Vagina (tissue), 2 donors: Measurements from ENCODE around the gene NTM. TPM values are rescaled to one million over a fixed set of nuclear protein-coding genes. Genes with fewer than 3 reads are reported as not detected.

Source experiments
- DNase-seq, 2 donors: peaks; one replicate each; pipeline ENCODE4 v3.0.0-alpha.2; 2017; ENCODE audit errors: extremely low spot score in 2 of 2
- H3K27ac ChIP-seq: fragments of 200-600 bp; sonication (generic); one replicate; pipeline ENCODE4 v1.5.1; 2019
- H3K27me3 ChIP-seq: fragments of 200-600 bp; sonication (generic); one replicate; pipeline ENCODE4 v1.5.1; 2019
- H3K36me3 ChIP-seq, 2 donors: fragments of 200-600 bp; sonication (generic); one replicate each; pipeline ENCODE4 v1.5.1; 2017 to 2019
- H3K4me1 ChIP-seq: fragments of 200-600 bp; sonication (generic); one replicate; pipeline ENCODE4 v1.5.1; 2019
- H3K4me3 ChIP-seq, 2 donors: fragments of 200-600 bp; sonication (generic); 1 replicate in 1 of 2; 2 replicates in 1 of 2; pipeline ENCODE4 v1.5.1; 2016 to 2019
- H3K9me3 ChIP-seq: fragments of 200-600 bp; sonication (generic); one replicate; pipeline ENCODE4 v1.5.1; 2019
- POLR2A ChIP-seq, 2 donors: fragments of 450-650 bp; IDR thresholded peaks; one replicate each; pipeline ENCODE4 v1.6.1; 2017; ENCODE audit warnings: antibody characterized with exemption in 2 of 2, mild to moderate bottlenecking in 2 of 2, moderate library complexity in 2 of 2
- POLR2AphosphoS5 ChIP-seq, 2 donors: sonication (generic); formaldehyde crosslinking; IDR thresholded peaks; one replicate each; pipeline ENCODE4 v1.9.0; 2017; ENCODE audit warnings: antibody characterized with exemption in 2 of 2, mild to moderate bottlenecking in 2 of 2, low read depth in 1 of 2; ENCODE audit not compliant: insufficient read depth in 1 of 2
- intact Hi-C: fragments of 100-400 bp; cut with DNase I; formaldehyde crosslinking; loops from one replicate; pipeline ENCODE4 v1.15.1; 2023
- total RNA-seq: library from RNA; depleted of rRNA; stranded (reverse); fragments of >200 nt; gene quantifications from one replicate; pipeline ENCODE4 v1.2.3, GENCODE V29; 2016
- TF ChIP-seq, protein P1 (sequence below), 3 experiments: fragments of 450-650 bp in 2 of 3; fragments of 200-600 bp in 1 of 3; sonication (generic) in 1 of 3; IDR thresholded peaks; one replicate each; pipeline ENCODE4 v1.5.1; 2017 to 2019; ENCODE audit warnings: antibody characterized with exemption in 3 of 3, mild to moderate bottlenecking in 2 of 3, moderate library complexity in 2 of 3

Gene NTM
- total RNA-seq, 1 donor from 2014 or later: 4.2 TPM

DNA sequence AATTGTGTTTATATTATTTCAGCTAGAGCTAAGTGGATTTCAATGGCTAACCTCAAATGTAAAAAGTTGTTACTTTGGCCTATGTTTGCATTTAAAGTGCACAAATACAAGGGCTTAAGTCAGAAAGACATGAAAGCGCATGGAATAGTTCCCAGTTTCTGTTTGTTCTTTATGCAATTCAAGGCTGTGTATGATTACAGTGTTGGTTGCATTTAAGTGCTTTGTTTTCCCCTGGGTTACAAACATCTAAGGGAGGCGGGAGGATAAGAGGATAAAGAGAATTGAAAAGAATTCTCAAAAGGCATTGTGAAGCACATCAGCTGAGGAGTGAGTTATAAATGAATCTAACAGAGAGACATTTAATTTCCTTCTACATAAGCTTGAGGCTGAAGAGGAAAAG, 453.4 kb downstream of the NTM start:
- Histone ChIP-seq H3K27ac (no peak overlapping the region), H3K9me3 (no peaks in the 10 kb centered on the region), H3K36me3 (no peaks in the 10 kb centered on the region), H3K4me3 (no peak overlapping the region), H3K27me3 (no peaks in the 10 kb centered on the region), H3K4me1 (no peaks in the 10 kb centered on the region)
- TF ChIP-seq, protein P1, sequence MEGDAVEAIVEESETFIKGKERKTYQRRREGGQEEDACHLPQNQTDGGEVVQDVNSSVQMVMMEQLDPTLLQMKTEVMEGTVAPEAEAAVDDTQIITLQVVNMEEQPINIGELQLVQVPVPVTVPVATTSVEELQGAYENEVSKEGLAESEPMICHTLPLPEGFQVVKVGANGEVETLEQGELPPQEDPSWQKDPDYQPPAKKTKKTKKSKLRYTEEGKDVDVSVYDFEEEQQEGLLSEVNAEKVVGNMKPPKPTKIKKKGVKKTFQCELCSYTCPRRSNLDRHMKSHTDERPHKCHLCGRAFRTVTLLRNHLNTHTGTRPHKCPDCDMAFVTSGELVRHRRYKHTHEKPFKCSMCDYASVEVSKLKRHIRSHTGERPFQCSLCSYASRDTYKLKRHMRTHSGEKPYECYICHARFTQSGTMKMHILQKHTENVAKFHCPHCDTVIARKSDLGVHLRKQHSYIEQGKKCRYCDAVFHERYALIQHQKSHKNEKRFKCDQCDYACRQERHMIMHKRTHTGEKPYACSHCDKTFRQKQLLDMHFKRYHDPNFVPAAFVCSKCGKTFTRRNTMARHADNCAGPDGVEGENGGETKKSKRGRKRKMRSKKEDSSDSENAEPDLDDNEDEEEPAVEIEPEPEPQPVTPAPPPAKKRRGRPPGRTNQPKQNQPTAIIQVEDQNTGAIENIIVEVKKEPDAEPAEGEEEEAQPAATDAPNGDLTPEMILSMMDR (IDR thresholded peaks at IDR 0.05): no peak
- TF ChIP-seq POLR2A (IDR thresholded peaks at IDR 0.05) (no peak), POLR2AphosphoS5 (IDR thresholded peaks at IDR 0.05; ENCODE audit: insufficient read depth in 1 of 2, low read depth in 1 of 2) (no peak)
- intact Hi-C loops: no loop called here
- no peak for DNase-seq

DNA sequence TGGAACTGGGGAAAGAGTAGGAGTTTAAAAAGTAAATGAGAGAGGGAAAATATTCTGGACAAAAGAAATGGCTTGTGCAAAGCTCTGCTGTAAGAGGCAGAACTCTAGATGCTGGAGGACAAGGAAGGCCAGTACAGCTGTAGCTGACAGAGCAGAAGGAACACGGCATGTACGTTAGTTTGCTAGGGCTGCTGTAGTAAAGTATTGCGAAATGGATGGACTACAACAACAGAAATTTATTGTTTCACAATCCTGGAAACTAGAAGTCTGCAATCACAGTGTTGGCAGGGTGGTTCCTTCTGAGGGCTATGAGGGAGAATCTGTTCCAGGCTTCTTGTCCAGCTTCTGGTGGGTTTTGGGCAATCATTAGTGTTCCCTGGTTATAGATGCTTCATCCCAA, 454.4 kb downstream of the NTM start:
- DNase-seq: no peak
- H3K27me3 ChIP-seq: no peaks in the 10 kb centered on the region
- no peaks in the 10 kb centered on the region for H3K4me1 ChIP-seq
- intact Hi-C loops: no loop called here
- no peak overlapping the region for H3K27ac ChIP-seq
- no peaks in the 10 kb centered on the region for H3K36me3 ChIP-seq
- H3K4me3 ChIP-seq: no peak overlapping the region
- TF ChIP-seq POLR2AphosphoS5 (IDR thresholded peaks at IDR 0.05; ENCODE audit: insufficient read depth in 1 of 2, low read depth in 1 of 2) (no peak), POLR2A (IDR thresholded peaks at IDR 0.05) (no peak)
- TF ChIP-seq, protein P1 (IDR thresholded peaks at IDR 0.05): no peak
- H3K9me3 ChIP-seq: no peaks in the 10 kb centered on the region

DNA sequence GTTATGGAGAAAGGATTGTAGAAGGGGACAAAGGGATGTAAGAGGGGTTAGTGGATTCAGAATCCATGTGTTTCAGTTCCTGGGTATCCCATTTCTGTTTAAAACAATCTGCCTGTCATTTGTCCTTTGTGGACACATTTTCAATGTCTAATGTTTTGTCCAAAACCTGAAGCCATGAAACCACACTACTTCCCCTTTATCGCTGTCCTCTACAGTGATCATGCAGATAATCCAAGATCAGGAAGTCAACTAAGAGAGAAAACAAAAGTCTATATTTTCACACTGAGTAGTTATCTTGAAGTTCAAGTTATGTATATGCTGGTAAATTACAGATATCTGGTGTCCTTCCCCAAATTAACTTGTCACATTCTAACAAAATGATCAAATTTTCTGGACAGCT, 457.0 kb downstream of the NTM start:
- no peak for DNase-seq
- Histone ChIP-seq H3K4me3 (no peak overlapping the region), H3K27me3 (no peaks in the 10 kb centered on the region), H3K9me3 (no peaks in the 10 kb centered on the region), H3K36me3 (no peaks in the 10 kb centered on the region), H3K4me1 (no peaks in the 10 kb centered on the region), H3K27ac (no peak overlapping the region)
- TF ChIP-seq, protein P1 (IDR thresholded peaks at IDR 0.05): no peak
- TF ChIP-seq POLR2AphosphoS5 (IDR thresholded peaks at IDR 0.05; ENCODE audit: insufficient read depth in 1 of 2, low read depth in 1 of 2): no peak
- no peak for TF ChIP-seq POLR2A (IDR thresholded peaks at IDR 0.05)
- intact Hi-C loops: no loop called here

- H3K4me1 ChIP-seq: no peaks in the 10 kb centered on the region
- no peak overlapping the region for H3K4me3 ChIP-seq
- no peak for DNase-seq
- no peak overlapping the region for H3K27ac ChIP-seq
- intact Hi-C loops: no loop called here
- no peaks in the 10 kb centered on the region for H3K27me3 ChIP-seq
- H3K36me3 ChIP-seq: no peaks in the 10 kb centered on the region
- TF ChIP-seq POLR2AphosphoS5 (IDR thresholded peaks at IDR 0.05; ENCODE audit: insufficient read depth in 1 of 2, low read depth in 1 of 2) (no peak), POLR2A (IDR thresholded peaks at IDR 0.05) (no peak)
- TF ChIP-seq, protein P1 (IDR thresholded peaks at IDR 0.05): no peak
- no peaks in the 10 kb centered on the region for H3K9me3 ChIP-seq
Observed at GRCh38 chr11:131829725-131830124, 459.3 kb downstream of the NTM start.

- Histone ChIP-seq H3K4me1 (no peaks in the 10 kb centered on the region), H3K27ac (no peak overlapping the region), H3K4me3 (no peak overlapping the region), H3K27me3 (no peaks in the 10 kb centered on the region), H3K9me3 (no peaks in the 10 kb centered on the region), H3K36me3 (no peaks in the 10 kb centered on the region)
- intact Hi-C loops: no loop called here
- DNase-seq: no peak
- TF ChIP-seq POLR2A (IDR thresholded peaks at IDR 0.05) (no peak), POLR2AphosphoS5 (IDR thresholded peaks at IDR 0.05; ENCODE audit: insufficient read depth in 1 of 2, low read depth in 1 of 2) (no peak)
- TF ChIP-seq, protein P1 (IDR thresholded peaks at IDR 0.05): no peak
Observed at GRCh38 chr11:131832079-131832478, 461.7 kb downstream of the NTM start.
